BLaER1 treated with 17β-estradiol and CSF1 and Interleukin-3, amounts not matched to agents 10 nM and 100 nM (cell line): ENCODE data around the gene SIDT1.

Experiments
- H3K27ac ChIP-seq, 11 experiments: shearing (Covaris generic); formaldehyde crosslinking; 2 replicates each; pipeline ENCODE4 v1.8.1; 2022
- H3K27me3 ChIP-seq, 11 experiments: shearing (Covaris generic); formaldehyde crosslinking; 2 replicates each; pipeline ENCODE4 v1.8.1; 2022
- H3K36me3 ChIP-seq, 11 experiments: shearing (Covaris generic); formaldehyde crosslinking; 2 replicates each; pipeline ENCODE4 v1.8.1; 2022
- H3K4me1 ChIP-seq, 10 experiments: shearing (Covaris generic); formaldehyde crosslinking; 2 replicates each; pipeline ENCODE4 v1.8.1; 2022
- H3K4me2 ChIP-seq, 11 experiments: shearing (Covaris generic); formaldehyde crosslinking; 2 replicates each; pipeline ENCODE4 v1.8.1; 2022
- H3K4me3 ChIP-seq, 10 experiments: shearing (Covaris generic); formaldehyde crosslinking; 2 replicates each; pipeline ENCODE4 v1.8.1; 2022
- H3K9ac ChIP-seq, 11 experiments: shearing (Covaris generic); formaldehyde crosslinking; 2 replicates each; pipeline ENCODE4 v1.8.1; 2022
- H3K9me3 ChIP-seq, 11 experiments: shearing (Covaris generic); formaldehyde crosslinking; replicated peaks in 1 of 11; 2 replicates each; pipeline ENCODE4 v1.8.1; 2022
- H4K20me1 ChIP-seq, 11 experiments: shearing (Covaris generic); formaldehyde crosslinking; 2 replicates each; pipeline ENCODE4 v1.8.1; 2022
- Cebpa-rat ChIP-seq, 11 experiments: shearing (Covaris generic); IDR thresholded peaks; 2 replicates each; pipeline ENCODE4 v1.8.1; 2022

The SIDT1 gene

GRCh38 chr3:113597596-113598354 lies 65.4 kb downstream of the SIDT1 start:
- TF ChIP-seq Cebpa-rat (IDR thresholded peaks at IDR 0.05), result no peak
- Histone ChIP-seq H4K20me1 (no peaks in the 10 kb centered on the region), H3K4me2 (no peak overlapping the region), H3K4me3 (no peak overlapping the region), H3K9me3 (no peaks in the 10 kb centered on the region), H3K4me1 (no peaks in the 10 kb centered on the region), H3K36me3 (no peaks in the 10 kb centered on the region), H3K27ac (no peak overlapping the region), H3K9ac (no peak overlapping the region), H3K27me3 (no peaks in the 10 kb centered on the region)

- no peaks in the 10 kb centered on the region for H4K20me1 ChIP-seq
- no peak overlapping the region for H3K4me2 ChIP-seq
- H3K9ac ChIP-seq, result no peak overlapping the region
- H3K4me3 ChIP-seq, result no peak overlapping the region
- H3K27me3 ChIP-seq, result no peaks in the 10 kb centered on the region
- no peaks in the 10 kb centered on the region for H3K36me3 ChIP-seq
- H3K4me1 ChIP-seq, result 0 out of 20 replicates have a peak, but pooled peaks cover 0 to under 1% (median 0%) of the 10 kb centered on the region in 10 experiments
- no peak overlapping the region for H3K27ac ChIP-seq
- no peak for TF ChIP-seq Cebpa-rat (IDR thresholded peaks at IDR 0.05)
- no peaks in the 10 kb centered on the region for H3K9me3 ChIP-seq
Measured at GRCh38 chr3:113600418-113601182, 68.2 kb downstream of the SIDT1 start.

- H3K4me1 ChIP-seq, result peaks cover 1 to 6% (median 4%) of the 10 kb centered on the region in 10 experiments; a peak in 19 of 20 replicates
- H3K9me3 ChIP-seq, result no peaks in the 10 kb centered on the region
- H3K36me3 ChIP-seq, result no peaks in the 10 kb centered on the region
- no peak for TF ChIP-seq Cebpa-rat (IDR thresholded peaks at IDR 0.05)
- H3K27me3 ChIP-seq, result no peaks in the 10 kb centered on the region
- H3K4me2 ChIP-seq, result no peak overlapping the region
- no peaks in the 10 kb centered on the region for H4K20me1 ChIP-seq
- H3K4me3 ChIP-seq, result no peak overlapping the region
- H3K9ac ChIP-seq, result no peak overlapping the region
- no peak overlapping the region for H3K27ac ChIP-seq
Measured at GRCh38 chr3:113601240-113601639, 68.9 kb downstream of the SIDT1 start.

- Histone ChIP-seq H4K20me1 (no peaks in the 10 kb centered on the region), H3K4me1 (peaks cover 11 to 17% (median 14%) of the 10 kb centered on the region in 10 experiments), H3K4me3 (no peak overlapping the region), H3K27me3 (no peaks in the 10 kb centered on the region), H3K4me2 (no peak overlapping the region), H3K9ac (no peak overlapping the region), H3K27ac (no peak overlapping the region), H3K36me3 (no peaks in the 10 kb centered on the region), H3K9me3 (no peaks in the 10 kb centered on the region)
- no peak for TF ChIP-seq Cebpa-rat (IDR thresholded peaks at IDR 0.05)
Measured at GRCh38 chr3:113602256-113602655, 69.9 kb downstream of the SIDT1 start.

- H3K4me2 ChIP-seq, result no peak overlapping the region
- no peak for TF ChIP-seq Cebpa-rat (IDR thresholded peaks at IDR 0.05)
- no peak overlapping the region for H3K27ac ChIP-seq
- no peak overlapping the region for H3K4me3 ChIP-seq
- H3K36me3 ChIP-seq, result no peaks in the 10 kb centered on the region
- H3K9me3 ChIP-seq, result no peaks in the 10 kb centered on the region
- no peak overlapping the region for H3K9ac ChIP-seq
- H3K4me1 ChIP-seq, result peaks cover 11 to 22% (median 19%) of the 10 kb centered on the region in 10 experiments
- H3K27me3 ChIP-seq, result no peaks in the 10 kb centered on the region
- no peaks in the 10 kb centered on the region for H4K20me1 ChIP-seq
Measured at GRCh38 chr3:113602836-113603235, 70.5 kb downstream of the SIDT1 start.

GRCh38 chr3:113606539-113607218 lies 74.3 kb downstream of the SIDT1 start:
- no peak overlapping the region for H3K4me3 ChIP-seq

GRCh38 chr3:113607219-113607596 lies 74.9 kb downstream of the SIDT1 start:
- H3K9me3 ChIP-seq, result no peaks in the 10 kb centered on the region
- peak overlapping the region in 10 of 11 experiments; percentile 32 to 76 (median 68); a peak in 19 of 22 replicates for H3K4me2 ChIP-seq
- H4K20me1 ChIP-seq, result no peaks in the 10 kb centered on the region
- no peaks in the 10 kb centered on the region for H3K36me3 ChIP-seq
- peak overlapping the region in 5 of 11 experiments; percentile 6 to 40 (median 30); a peak in 5 of 22 replicates for H3K27ac ChIP-seq
- no peak overlapping the region; a peak in 1 of 22 replicates for H3K9ac ChIP-seq
- H3K27me3 ChIP-seq, result no peaks in the 10 kb centered on the region; a peak in 1 of 22 replicates
- H3K4me3 ChIP-seq, result no peak overlapping the region
- H3K4me1 ChIP-seq, result peaks cover 11 to 22% (median 20%) of the 10 kb centered on the region in 10 experiments
- no peak for TF ChIP-seq Cebpa-rat (IDR thresholded peaks at IDR 0.05)

More at GRCh38 chr3:113606539-113607218, 74.3 kb downstream of the SIDT1 start:
- Histone ChIP-seq H3K27ac (peak overlapping the region in 5 of 11 experiments; percentile 6 to 40 (median 30); a peak in 4 of 22 replicates), H4K20me1 (no peaks in the 10 kb centered on the region), H3K9me3 (no peaks in the 10 kb centered on the region), H3K4me1 (peaks cover 11 to 22% (median 20%) of the 10 kb centered on the region in 10 experiments), H3K4me2 (peak overlapping the region; percentile 29 to 76 (median 67)), H3K36me3 (no peaks in the 10 kb centered on the region), H3K27me3 (no peaks in the 10 kb centered on the region; a peak in 1 of 22 replicates), H3K9ac (no peak overlapping the region; a peak in 1 of 22 replicates)
- TF ChIP-seq Cebpa-rat (IDR thresholded peaks at IDR 0.05), result no peak

GRCh38 chr3:113614402-113614801 lies 82.0 kb downstream of the SIDT1 start:
- Histone ChIP-seq H4K20me1 (no peaks in the 10 kb centered on the region), H3K9me3 (no peaks in the 10 kb centered on the region), H3K27me3 (no peaks in the 10 kb centered on the region), H3K4me1 (0 out of 20 replicates have a peak, but pooled peaks cover 0 to 2% (median 0%) of the 10 kb centered on the region in 10 experiments), H3K27ac (no peak overlapping the region), H3K36me3 (no peaks in the 10 kb centered on the region), H3K9ac (no peak overlapping the region), H3K4me3 (no peak overlapping the region), H3K4me2 (peak overlapping the region in 2 of 11 experiments; percentile 4 to 9; a peak in 2 of 22 replicates)
- no peak for TF ChIP-seq Cebpa-rat (IDR thresholded peaks at IDR 0.05)

GRCh38 chr3:113615976-113616375 lies 83.6 kb downstream of the SIDT1 start:
- Histone ChIP-seq H3K27me3 (no peaks in the 10 kb centered on the region), H3K4me1 (peaks cover 0 to 11% (median 8%) of the 10 kb centered on the region in 10 experiments; a peak in 15 of 20 replicates), H3K4me3 (no peak overlapping the region), H3K9me3 (no peaks in the 10 kb centered on the region), H3K27ac (no peak overlapping the region), H3K36me3 (no peaks in the 10 kb centered on the region), H4K20me1 (no peaks in the 10 kb centered on the region), H3K4me2 (no peak overlapping the region), H3K9ac (no peak overlapping the region)
- no peak for TF ChIP-seq Cebpa-rat (IDR thresholded peaks at IDR 0.05)
